Central memory CD8-positive, alpha-beta T cell (primary cell): Measurements from ENCODE around the gene KRT31.
"Not testable (repeated sequence)": the region's sequence is repeated elsewhere in the genome, so short reads cannot be mapped to it uniquely, and the experiment has no call there.

Experiments
- ATAC-seq: fragments of 150-1000 bp; cut with Tn5 transposase; replicated peaks from 2 replicates; pipeline ENCODE4 v1.10.0; 2022; ENCODE audit warnings: mild to moderate bottlenecking, moderate FRiP score, moderate number of reproducible peaks; ENCODE audit not compliant: poor library complexity, severe bottlenecking; ENCODE audit errors: extremely low read depth
- DNase-seq, 2 donors: peaks; one replicate each; pipeline ENCODE4 v3.0.0; 2021; ENCODE audit warnings: low spot score in 2 of 2
- H3K27ac Mint-ChIP-seq: one replicate; pipeline ENCODE4 v1.8.0; 2022; ENCODE audit warnings: low read depth, mild to moderate bottlenecking, moderate library complexity, mixed read lengths
- H3K27me3 Mint-ChIP-seq: one replicate; pipeline ENCODE4 v1.8.0; 2022; ENCODE audit warnings: mixed read lengths
- H3K36me3 Mint-ChIP-seq: one replicate; pipeline ENCODE4 v1.8.0; 2022; ENCODE audit warnings: mild to moderate bottlenecking, moderate library complexity, mixed read lengths; ENCODE audit not compliant: insufficient read depth
- H3K4me1 Mint-ChIP-seq: one replicate; pipeline ENCODE4 v1.8.0; 2022; ENCODE audit warnings: mixed read lengths
- H3K4me3 Mint-ChIP-seq: one replicate; pipeline ENCODE4 v1.8.0; 2022; ENCODE audit warnings: mild to moderate bottlenecking, moderate library complexity, mixed read lengths
- H3K9me3 Mint-ChIP-seq: one replicate; pipeline ENCODE4 v1.8.0; 2022; ENCODE audit warnings: mixed read lengths

KRT31 gene

GRCh38 chr17:41394254-41394996 lies 3.0 kb downstream of the KRT31 start:
- Mint-ChIP-seq H3K27ac (no peak overlapping the region), H3K27me3 (peaks cover 52% of the 10 kb centered on the region), H3K4me1 (peaks cover 4% of the 10 kb centered on the region), H3K36me3 (no peaks in the 10 kb centered on the region), H3K4me3 (no peak overlapping the region), H3K9me3 (no peaks in the 10 kb centered on the region)
- ATAC-seq (no peak), DNase-seq (no peak)

GRCh38 chr17:41393826-41394225 lies 3.6 kb downstream of the KRT31 start:
- no peaks in the 10 kb centered on the region for H3K4me1 Mint-ChIP-seq
- H3K27ac Mint-ChIP-seq, result no peak overlapping the region
- ATAC-seq (no peak), DNase-seq (no peak)
- no peaks in the 10 kb centered on the region for H3K9me3 Mint-ChIP-seq
- H3K36me3 Mint-ChIP-seq, result no peaks in the 10 kb centered on the region
- peaks cover 58% of the 10 kb centered on the region for H3K27me3 Mint-ChIP-seq
- H3K4me3 Mint-ChIP-seq, result no peak overlapping the region

GRCh38 chr17:41393294-41393693 lies 4.1 kb downstream of the KRT31 start:
- no peaks in the 10 kb centered on the region for H3K9me3 Mint-ChIP-seq
- no peak overlapping the region for H3K27ac Mint-ChIP-seq
- no peaks in the 10 kb centered on the region for H3K4me1 Mint-ChIP-seq
- DNase-seq, result no peak
- peaks cover 63% of the 10 kb centered on the region for H3K27me3 Mint-ChIP-seq
- H3K4me3 Mint-ChIP-seq, result no peak overlapping the region
- H3K36me3 Mint-ChIP-seq, result no peaks in the 10 kb centered on the region
- ATAC-seq, result no peak

GRCh38 chr17:41392278-41392677 lies 5.1 kb downstream of the KRT31 start:
- H3K36me3 Mint-ChIP-seq, result no peaks in the 10 kb centered on the region
- H3K27ac Mint-ChIP-seq, result no peak overlapping the region
- DNase-seq (no peak), ATAC-seq (no peak)
- no peaks in the 10 kb centered on the region for H3K4me1 Mint-ChIP-seq
- H3K4me3 Mint-ChIP-seq, result no peak overlapping the region
- H3K27me3 Mint-ChIP-seq, result peaks cover 57% of the 10 kb centered on the region
- H3K9me3 Mint-ChIP-seq, result peaks cover 4% of the 10 kb centered on the region

- Mint-ChIP-seq H3K27me3 (peaks cover 62% of the 10 kb centered on the region), H3K9me3 (peaks cover 9% of the 10 kb centered on the region), H3K4me3 (no peak overlapping the region), H3K36me3 (no peaks in the 10 kb centered on the region), H3K4me1 (no peaks in the 10 kb centered on the region), H3K27ac (no peak overlapping the region)
- DNase-seq, result no peak
- ATAC-seq, result no peak
These were observed 5.9 kb downstream of the KRT31 start for GRCh38 chr17:41391535-41391934.

GRCh38 chr17:41390411-41390938 lies 6.9 kb downstream of the KRT31 start:
- Mint-ChIP-seq H3K4me3 (no peak overlapping the region), H3K36me3 (no peaks in the 10 kb centered on the region), H3K4me1 (no peaks in the 10 kb centered on the region), H3K27ac (no peak overlapping the region), H3K9me3 (peaks cover 12% of the 10 kb centered on the region), H3K27me3 (peaks cover 69% of the 10 kb centered on the region)
- no peak for ATAC-seq
- DNase-seq, result no peak

GRCh38 chr17:41387670-41388069 lies 9.7 kb downstream of the KRT31 start:
- ATAC-seq, result no peak
- peaks cover 70% of the 10 kb centered on the region for H3K27me3 Mint-ChIP-seq
- no peak overlapping the region for H3K4me3 Mint-ChIP-seq
- H3K4me1 Mint-ChIP-seq, result no peaks in the 10 kb centered on the region
- no peak for DNase-seq
- no peaks in the 10 kb centered on the region for H3K36me3 Mint-ChIP-seq
- peaks cover 12% of the 10 kb centered on the region for H3K9me3 Mint-ChIP-seq
- H3K27ac Mint-ChIP-seq, result no peak overlapping the region

GRCh38 chr17:41386227-41386626 lies 11.2 kb downstream of the KRT31 start:
- ATAC-seq (no peak), DNase-seq (no peak)
- H3K27me3 Mint-ChIP-seq, result peaks cover 58% of the 10 kb centered on the region
- no peaks in the 10 kb centered on the region for H3K36me3 Mint-ChIP-seq
- no peak overlapping the region for H3K4me3 Mint-ChIP-seq
- no peak overlapping the region for H3K27ac Mint-ChIP-seq
- H3K4me1 Mint-ChIP-seq, result no peaks in the 10 kb centered on the region
- peaks cover 12% of the 10 kb centered on the region for H3K9me3 Mint-ChIP-seq

- H3K27me3 Mint-ChIP-seq, result peaks cover 47% of the 10 kb centered on the region
- no peaks in the 10 kb centered on the region for H3K4me1 Mint-ChIP-seq
- peaks cover 12% of the 10 kb centered on the region for H3K9me3 Mint-ChIP-seq
- ATAC-seq, result no peak
- no peak for DNase-seq
- H3K36me3 Mint-ChIP-seq, result no peaks in the 10 kb centered on the region
- H3K27ac Mint-ChIP-seq, result no peak overlapping the region
- H3K4me3 Mint-ChIP-seq, result no peak overlapping the region
These were observed 13.7 kb downstream of the KRT31 start for GRCh38 chr17:41383690-41384089.

GRCh38 chr17:41382394-41382793 lies 15.0 kb downstream of the KRT31 start:
- Mint-ChIP-seq H3K4me1 (no peaks in the 10 kb centered on the region), H3K9me3 (peaks cover 9% of the 10 kb centered on the region), H3K4me3 (no peak overlapping the region), H3K36me3 (peaks cover 2% of the 10 kb centered on the region), H3K27me3 (peaks cover 42% of the 10 kb centered on the region), H3K27ac (no peak overlapping the region)
- ATAC-seq (no peak), DNase-seq (no peak)

GRCh38 chr17:41381943-41382342 lies 15.5 kb downstream of the KRT31 start, which contains the start of gene KRT34:
TSS of gene KRT34 (minus strand) at chr17:41382306. CDS start at chr17:41382246, 60 bp downstream.
- H3K27me3 Mint-ChIP-seq, result peaks cover 40% of the 10 kb centered on the region
- not testable (repeated sequence) for H3K4me3 Mint-ChIP-seq, H3K9me3 Mint-ChIP-seq, H3K36me3 Mint-ChIP-seq, ATAC-seq, H3K4me1 Mint-ChIP-seq, H3K27ac Mint-ChIP-seq, DNase-seq

GRCh38 chr17:41380091-41380490 lies 17.3 kb downstream of the KRT31 start:
- H3K27me3 Mint-ChIP-seq, result peaks cover 26% of the 10 kb centered on the region
- H3K9me3 Mint-ChIP-seq, H3K4me1 Mint-ChIP-seq, ATAC-seq, H3K4me3 Mint-ChIP-seq, DNase-seq, H3K36me3 Mint-ChIP-seq, H3K27ac Mint-ChIP-seq: not testable (repeated sequence)

- Mint-ChIP-seq H3K27ac (no peak overlapping the region), H3K4me1 (no peaks in the 10 kb centered on the region), H3K4me3 (no peak overlapping the region), H3K36me3 (peaks cover 2% of the 10 kb centered on the region), H3K9me3 (peaks cover 5% of the 10 kb centered on the region), H3K27me3 (peaks cover 15% of the 10 kb centered on the region)
- DNase-seq (no peak), ATAC-seq (no peak)
These were observed 19.9 kb downstream of the KRT31 start for GRCh38 chr17:41377546-41377945.
